Measurements from ENCODE around the gene ZNF428. TPM values are rescaled to one million over a fixed set of nuclear protein-coding genes. Genes with fewer than 3 reads are reported as not detected.

The ZNF428 gene
- total RNA-seq, 2 experiments from 2014 or later, result 28.5 to 98.1 TPM

GRCh38 chr19:43597876-43598275, 21.6 kb downstream of the ZNF428 start:
- no peak for TF ChIP-seq CTCF (conservative IDR thresholded peaks at IDR 0.05; ENCODE audit: low read length)
- TF ChIP-seq EZH2phosphoT487 (IDR thresholded peaks at IDR 0.05; ENCODE audit: borderline replicate concordance, low read depth, low read length), result no peak
- peaks cover 53% of the 10 kb centered on the region for H3K36me3 ChIP-seq (ENCODE audit: insufficient read depth, low read length)
- ChIA-PET POLR2A (interaction anchor here (0.6 to 2.2 kb wide), 2 partner anchors 23 to 189 kb away, joined by 3 to 8 read pairs; partner anchors contain the start of gene XRCC1), CTCF (ENCODE audit: unreplicated experiment) (no interaction called here)
- intact Hi-C loops (cut with micrococcal nuclease; ENCODE audit: unreplicated experiment), result loop anchor here (2.0 to 10.0 kb wide), 3 partner anchors 63 to 187 kb away; partner anchors contain the start of gene ZNF575
- no peaks in the 10 kb centered on the region for H3K9me3 ChIP-seq (ENCODE audit: low read length)
- no peak for DNase-seq (ENCODE audit: low spot score)
- peak overlapping the region; percentile 86 for H3K4me3 ChIP-seq (ENCODE audit: low read depth, low read length, poor library complexity, severe bottlenecking)
- H3K4me2 ChIP-seq (ENCODE audit: low read length), result peak overlapping the region; percentile 94
- no peaks in the 10 kb centered on the region; the same call in 1 of the 2 replicates for H4K20me1 ChIP-seq (ENCODE audit: insufficient read depth, low read length)
- peaks cover 13% of the 10 kb centered on the region for H3K4me1 ChIP-seq (ENCODE audit: insufficient read depth, low read length, poor library complexity, severe bottlenecking)
- peak overlapping the region; percentile 12 for H3K27ac ChIP-seq (ENCODE audit: low read depth, low read length, poor library complexity, severe bottlenecking)
- peaks cover 33% of the 10 kb centered on the region for H3K79me2 ChIP-seq (ENCODE audit: insufficient read depth, low read depth, low read length)
- H2AFZ ChIP-seq (ENCODE audit: low read length), result no peak overlapping the region
- no peaks in the 10 kb centered on the region for H3K9me2 ChIP-seq (ENCODE audit: insufficient read depth, low read length)
- BruUV-seq (replicated peaks), result no TSS peak

GRCh38 chr19:43596842-43597461, 22.5 kb downstream of the ZNF428 start:
- no peaks in the 10 kb centered on the region for H3K9me3 ChIP-seq (ENCODE audit: low read length)
- H3K79me2 ChIP-seq (ENCODE audit: insufficient read depth, low read depth, low read length), result peaks cover 33% of the 10 kb centered on the region
- DNase-seq (ENCODE audit: low spot score), result peak; percentile 27
- intact Hi-C loops (cut with micrococcal nuclease; ENCODE audit: unreplicated experiment), result loop anchor here (1.0 to 10.0 kb wide), 4 partner anchors 22 to 188 kb away; partner anchors contain the start of genes PINLYP, XRCC1 and ZNF575
- TF ChIP-seq EZH2phosphoT487 (IDR thresholded peaks at IDR 0.05; ENCODE audit: borderline replicate concordance, low read depth, low read length) (no peak), CTCF (conservative IDR thresholded peaks at IDR 0.05; ENCODE audit: low read length) (no peak)
- CTCF ChIA-PET (ENCODE audit: unreplicated experiment), result no interaction called here
- H3K9me2 ChIP-seq (ENCODE audit: insufficient read depth, low read length), result no peaks in the 10 kb centered on the region
- no peaks in the 10 kb centered on the region; the same call in 1 of the 2 replicates for H4K20me1 ChIP-seq (ENCODE audit: insufficient read depth, low read length)
- POLR2A ChIA-PET, result interaction anchor here (0.5 to 2.2 kb wide), 2 partner anchors 22 kb away, joined by 8 to 9 read pairs; partner anchors contain the start of gene XRCC1
- peak overlapping the region; percentile 94 for H3K4me2 ChIP-seq (ENCODE audit: low read length)
- H3K36me3 ChIP-seq (ENCODE audit: insufficient read depth, low read length), result peaks cover 44% of the 10 kb centered on the region
- peak overlapping the region; percentile 77 for H3K27ac ChIP-seq (ENCODE audit: low read depth, low read length, poor library complexity, severe bottlenecking)
- no TSS peak for BruUV-seq (replicated peaks)
- H2AFZ ChIP-seq (ENCODE audit: low read length), result peak overlapping the region; percentile 56
- H3K4me1 ChIP-seq (ENCODE audit: insufficient read depth, low read length, poor library complexity, severe bottlenecking), result peaks cover 13% of the 10 kb centered on the region
- H3K4me3 ChIP-seq (ENCODE audit: low read depth, low read length, poor library complexity, severe bottlenecking), result peak overlapping the region; percentile 86
